ENCODE data around the gene NOS1AP.

- TF ChIP-seq SP1 (IDR thresholded peaks at IDR 0.05): no peak
- no peak for TF ChIP-seq ELF4 (IDR thresholded peaks at IDR 0.05)
- no peak for TF ChIP-seq FOXK2 (IDR thresholded peaks at IDR 0.05)
- no peak for TF ChIP-seq TARDBP (IDR thresholded peaks at IDR 0.05)
- TF ChIP-seq SUZ12 (IDR thresholded peaks at IDR 0.05): no peak
- no peak for TF ChIP-seq FOXM1 (IDR thresholded peaks at IDR 0.05; ENCODE audit: borderline replicate concordance)
- no peak for TF ChIP-seq PKNOX1 (IDR thresholded peaks at IDR 0.05)
- no peak for TF ChIP-seq FOXA1 (IDR thresholded peaks at IDR 0.05)
- no peak for TF ChIP-seq NFRKB (IDR thresholded peaks at IDR 0.05)
- no peak for TF ChIP-seq HDGF (IDR thresholded peaks at IDR 0.05; ENCODE audit: borderline replicate concordance)
- no peak for TF ChIP-seq LEF1 (IDR thresholded peaks at IDR 0.05; ENCODE audit: borderline replicate concordance)
- no peak for TF ChIP-seq L3MBTL2 (conservative IDR thresholded peaks at IDR 0.05)
Observed at GRCh38 chr1:162384116-162384515, 314.6 kb downstream of the NOS1AP start.
